ENCODE results near the gene LZTS2.

DNA sequence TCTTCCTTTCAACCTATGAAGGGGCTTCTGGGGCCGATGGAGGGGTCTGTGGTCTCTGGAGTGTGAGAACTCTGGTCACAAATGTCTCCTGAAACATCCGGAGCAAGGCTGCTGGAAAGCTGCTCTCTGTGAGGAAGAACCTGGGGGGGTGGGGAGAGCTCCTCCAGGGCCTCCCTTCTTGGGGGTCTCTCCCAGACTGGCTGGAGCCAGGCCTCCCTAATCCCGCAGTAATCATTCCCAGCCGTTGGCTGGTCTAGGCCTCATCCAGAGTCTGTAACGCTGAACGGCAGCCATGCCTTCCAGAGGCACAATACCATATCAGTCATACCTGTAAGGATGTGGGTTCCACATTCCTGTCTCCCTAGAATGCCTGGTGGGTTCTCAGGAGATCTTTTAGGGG lies 4.4 kb upstream of the LZTS2 start:
- no peak for TF ChIP-seq EZH2 (IDR thresholded peaks at IDR 0.05)
- no peak for TF ChIP-seq POLR2AphosphoS5 (IDR thresholded peaks at IDR 0.05; ENCODE audit: borderline replicate concordance, low read depth, low read length)
